HG02840 (cell line): ENCODE results near the gene UBE2G2.

Experiments
- ATAC-seq: cut with Tn5 transposase; IDR thresholded peaks from one replicate; pipeline ENCODE4 v1.9.1; 2021; ENCODE audit warnings: mild to moderate bottlenecking, moderate library complexity, moderate number of reproducible peaks; ENCODE audit not compliant: unreplicated experiment, low FRiP score

UBE2G2 gene

GRCh38 chr21:44816761-44817505 is 15.3 kb upstream of the UBE2G2 start:
- ATAC-seq = peak; percentile 5

- ATAC-seq = no peak
These were observed 14.4 kb upstream of the UBE2G2 start for GRCh38 chr21:44815852-44816628.

- no peak for ATAC-seq
These were observed 13.6 kb upstream of the UBE2G2 start for GRCh38 chr21:44815225-44815624.

- no peak for ATAC-seq
These were observed 12.9 kb upstream of the UBE2G2 start for GRCh38 chr21:44814498-44815023.

GRCh38 chr21:44813727-44814126 is 12.1 kb upstream of the UBE2G2 start:
- no peak for ATAC-seq

- no peak for ATAC-seq
These were observed 11.5 kb upstream of the UBE2G2 start for GRCh38 chr21:44813149-44813548.

GRCh38 chr21:44812640-44813039 is 11.0 kb upstream of the UBE2G2 start:
- ATAC-seq = no peak

GRCh38 chr21:44810779-44811178 is 9.2 kb upstream of the UBE2G2 start:
- no peak for ATAC-seq

GRCh38 chr21:44805859-44806258 is 4.2 kb upstream of the UBE2G2 start:
- ATAC-seq = no peak

GRCh38 chr21:44805226-44805625 is 3.6 kb upstream of the UBE2G2 start:
- ATAC-seq = no peak

- no peak for ATAC-seq
These were observed 3.1 kb upstream of the UBE2G2 start for GRCh38 chr21:44804762-44805161.

GRCh38 chr21:44803651-44804050 is 2.0 kb upstream of the UBE2G2 start:
- no peak for ATAC-seq

GRCh38 chr21:44802396-44803153 is 955 bp upstream of the UBE2G2 start:
- no peak for ATAC-seq

GRCh38 chr21:44800971-44801467 is 601 bp downstream of the UBE2G2 start:
- no peak for ATAC-seq

- ATAC-seq = no peak
These were observed 1.5 kb downstream of the UBE2G2 start for GRCh38 chr21:44800103-44800502.

GRCh38 chr21:44799646-44800045 is 2.0 kb downstream of the UBE2G2 start:
- ATAC-seq = no peak

- no peak for ATAC-seq
These were observed 3.8 kb downstream of the UBE2G2 start for GRCh38 chr21:44797775-44798174.

- no peak for ATAC-seq
These were observed 6.3 kb downstream of the UBE2G2 start for GRCh38 chr21:44795342-44795741.

GRCh38 chr21:44793592-44794374 is 7.8 kb downstream of the UBE2G2 start:
- no peak for ATAC-seq
